SU-DHL-6 (cell line): ENCODE measurements around the gene TMEM132A.

Experiments used
- H2AFZ ChIP-seq: fragments of 200-600 bp; sonication (generic); 2 replicates; pipeline ENCODE4 v1.6.1; 2014; ENCODE audit warnings: low read depth, mild to moderate bottlenecking, moderate library complexity, mixed read lengths, antibody characterized with exemption, low read length; ENCODE audit not compliant: severe bottlenecking
- H3F3A ChIP-seq: fragments of 200-600 bp; shearing (Covaris generic); 2 replicates; pipeline ENCODE4 v1.6.0; 2016; ENCODE audit warnings: antibody characterized with exemption, mild to moderate bottlenecking; ENCODE audit not compliant: insufficient read depth
- H3K27ac ChIP-seq: fragments of 200-600 bp; sonication (generic); 2 replicates; pipeline ENCODE4 v1.5.1; 2016; ENCODE audit warnings: low read depth, mild to moderate bottlenecking, low read length, moderate library complexity, mixed read lengths
- H3K27me3 ChIP-seq: fragments of 200-600 bp; sonication (generic), shearing (Covaris generic); 2 replicates; pipeline ENCODE4 v1.6.0; 2014; ENCODE audit warnings: mild to moderate bottlenecking, low read length
- H3K36me3 ChIP-seq: fragments of 200-600 bp; sonication (generic); 2 replicates; pipeline ENCODE4 v1.6.1; 2014; ENCODE audit warnings: mild to moderate bottlenecking, low read length, mixed read lengths
- H3K4me2 ChIP-seq: fragments of 300-600, 200-600 bp; shearing (Covaris generic), sonication (generic); 2 replicates; pipeline ENCODE4 v1.6.0; 2014; ENCODE audit warnings: low read length, low read depth, mild to moderate bottlenecking; ENCODE audit not compliant: poor library complexity, severe bottlenecking
- H3K4me3 ChIP-seq: fragments of 200-600 bp; sonication (generic); 2 replicates; pipeline ENCODE4 v1.5.1; 2014; ENCODE audit warnings: antibody characterized with exemption, low read length, mild to moderate bottlenecking, mixed read lengths; ENCODE audit not compliant: insufficient read depth, poor library complexity, severe bottlenecking
- H3K79me2 ChIP-seq: fragments of 200-600 bp; sonication (generic); 2 replicates; pipeline ENCODE4 v1.6.1; 2014; ENCODE audit warnings: mild to moderate bottlenecking, low read length, moderate library complexity; ENCODE audit not compliant: insufficient read depth
- H3K9ac ChIP-seq: fragments of 200-600 bp; sonication (generic); 2 replicates; pipeline ENCODE4 v1.7.0; 2014; ENCODE audit warnings: mild to moderate bottlenecking, low read length
- H3K9me2 ChIP-seq: fragments of 200-600 bp; sonication (generic); replicated peaks from 2 replicates; pipeline ENCODE4 v1.6.1; 2014; ENCODE audit warnings: low read length; ENCODE audit not compliant: insufficient read depth
- H3K9me3 ChIP-seq: fragments of 200-600 bp; sonication (generic); 2 replicates; pipeline ENCODE4 v1.6.1; 2014; ENCODE audit warnings: low read length, mixed read lengths; ENCODE audit not compliant: insufficient read depth
- H4K20me1 ChIP-seq: fragments of 200-600 bp; sonication (generic); 2 replicates; pipeline ENCODE4 v1.6.1; 2014; ENCODE audit warnings: low read depth, mild to moderate bottlenecking, antibody characterized with exemption, low read length, moderate library complexity, mixed read lengths
- CTCF ChIP-seq: fragments of 200-600 bp; sonication (generic); IDR thresholded peaks from one replicate; pipeline ENCODE4 v1.5.1; 2017; ENCODE audit warnings: antibody characterized with exemption, mild to moderate bottlenecking, low read length, moderate library complexity; ENCODE audit not compliant: insufficient read depth, poor library complexity, severe bottlenecking
- EZH2phosphoT487 ChIP-seq: fragments of 200-600 bp; sonication (generic), shearing (Covaris generic); conservative IDR thresholded peaks from 2 replicates; pipeline ENCODE4 v1.6.1; 2018; ENCODE audit warnings: mild to moderate bottlenecking, antibody characterized with exemption, low read length, moderate library complexity, mixed read lengths

TMEM132A gene

DNA sequence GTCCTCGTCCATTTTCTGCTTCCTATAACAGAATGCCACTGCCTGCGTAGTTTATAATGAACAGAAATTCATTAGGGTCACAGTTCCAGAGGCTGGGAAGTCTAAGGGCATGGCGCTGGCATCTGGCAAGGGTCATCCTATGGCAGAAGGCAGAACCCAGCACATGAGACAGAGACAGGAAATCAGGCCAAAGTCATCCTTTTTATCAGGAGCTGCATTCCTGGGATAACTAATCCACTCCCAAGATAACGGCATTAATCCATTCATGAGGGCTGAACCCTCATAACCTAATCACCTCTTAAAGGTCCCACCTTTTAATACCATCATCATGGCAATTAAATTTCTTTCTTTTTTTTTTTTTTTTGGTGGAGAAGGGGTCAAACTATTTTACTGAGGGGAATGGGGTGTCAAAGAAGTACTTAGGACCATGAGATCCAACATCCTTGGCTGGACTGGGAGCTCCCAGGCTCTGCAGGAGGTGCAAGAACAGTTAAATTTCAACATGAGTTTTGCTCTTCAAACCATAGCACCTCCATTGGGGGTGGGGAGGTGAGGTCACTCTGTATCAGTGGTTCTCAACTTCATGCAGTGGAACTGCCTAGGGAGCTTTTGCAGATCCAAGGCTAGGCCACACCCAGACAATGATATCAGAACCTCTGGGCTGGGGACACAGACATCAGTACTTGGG is 5.9 kb upstream of the TMEM132A start:
- Histone ChIP-seq H3K4me2 (no peak overlapping the region), H3K9me2 (no peaks in the 10 kb centered on the region), H3K27ac (0 out of 2 replicates have a peak overlapping the region, but pooled peaks have one; percentile 3), H3K79me2 (peaks cover 36% of the 10 kb centered on the region), H3K4me3 (no peak overlapping the region), H3K36me3 (peaks cover 7% of the 10 kb centered on the region; the same call in 1 of the 2 replicates), H3K27me3 (no peaks in the 10 kb centered on the region), H3K9ac (no peak overlapping the region), H3F3A (peaks cover 10% of the 10 kb centered on the region), H4K20me1 (no peaks in the 10 kb centered on the region), H2AFZ (no peak overlapping the region), H3K9me3 (no peaks in the 10 kb centered on the region)
- no peak for TF ChIP-seq CTCF
- no peak for TF ChIP-seq EZH2phosphoT487

DNA sequence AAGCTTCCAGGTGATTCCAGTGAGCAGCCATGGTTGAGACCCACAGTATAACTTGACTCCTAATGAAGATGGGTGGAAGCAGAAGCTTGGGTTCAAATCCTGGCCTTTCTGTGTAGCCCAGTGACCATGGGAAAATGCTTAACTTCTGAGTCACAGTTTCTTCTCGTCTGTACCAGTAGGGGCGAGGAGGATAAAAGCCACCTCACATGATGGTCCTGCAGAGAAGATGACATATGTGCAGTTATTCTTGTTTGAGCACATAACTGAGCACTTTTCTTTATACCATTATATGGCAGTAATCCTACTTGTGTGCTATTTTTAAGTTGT is 5.4 kb upstream of the TMEM132A start:
- H4K20me1 ChIP-seq, result no peaks in the 10 kb centered on the region
- no peak overlapping the region for H3K4me2 ChIP-seq
- 0 out of 2 replicates have a peak overlapping the region, but pooled peaks have one; percentile 3 for H3K27ac ChIP-seq
- no peak for TF ChIP-seq CTCF
- no peak for TF ChIP-seq EZH2phosphoT487
- no peaks in the 10 kb centered on the region for H3K9me2 ChIP-seq
- peaks cover 7% of the 10 kb centered on the region; the same call in 1 of the 2 replicates for H3K36me3 ChIP-seq
- H2AFZ ChIP-seq, result no peak overlapping the region
- H3K27me3 ChIP-seq, result no peaks in the 10 kb centered on the region
- no peak overlapping the region for H3K9ac ChIP-seq
- H3K79me2 ChIP-seq, result peaks cover 36% of the 10 kb centered on the region
- H3K9me3 ChIP-seq, result no peaks in the 10 kb centered on the region
- peaks cover 10% of the 10 kb centered on the region for H3F3A ChIP-seq
- no peak overlapping the region for H3K4me3 ChIP-seq

GRCh38 chr11:60919320-60919719 is 4.9 kb upstream of the TMEM132A start:
- Histone ChIP-seq H3K4me2 (no peak overlapping the region), H3K9me3 (no peaks in the 10 kb centered on the region), H3K9me2 (no peaks in the 10 kb centered on the region), H3K27ac (0 out of 2 replicates have a peak overlapping the region, but pooled peaks have one; percentile 3), H3K4me3 (no peak overlapping the region), H2AFZ (no peak overlapping the region), H3K9ac (no peak overlapping the region), H3K79me2 (peaks cover 36% of the 10 kb centered on the region), H4K20me1 (no peaks in the 10 kb centered on the region), H3K36me3 (peaks cover 7% of the 10 kb centered on the region; the same call in 1 of the 2 replicates), H3F3A (peaks cover 10% of the 10 kb centered on the region), H3K27me3 (no peaks in the 10 kb centered on the region)
- TF ChIP-seq CTCF (no peak), EZH2phosphoT487 (no peak)
